ENCODE results near the gene CFL1. TPM values are rescaled to one million over a fixed set of nuclear protein-coding genes. Genes with fewer than 3 reads are reported as not detected.

The CFL1 gene
- total RNA-seq, 4 donors from 2014 or later = 153 to 371 (median 251) TPM

DNA sequence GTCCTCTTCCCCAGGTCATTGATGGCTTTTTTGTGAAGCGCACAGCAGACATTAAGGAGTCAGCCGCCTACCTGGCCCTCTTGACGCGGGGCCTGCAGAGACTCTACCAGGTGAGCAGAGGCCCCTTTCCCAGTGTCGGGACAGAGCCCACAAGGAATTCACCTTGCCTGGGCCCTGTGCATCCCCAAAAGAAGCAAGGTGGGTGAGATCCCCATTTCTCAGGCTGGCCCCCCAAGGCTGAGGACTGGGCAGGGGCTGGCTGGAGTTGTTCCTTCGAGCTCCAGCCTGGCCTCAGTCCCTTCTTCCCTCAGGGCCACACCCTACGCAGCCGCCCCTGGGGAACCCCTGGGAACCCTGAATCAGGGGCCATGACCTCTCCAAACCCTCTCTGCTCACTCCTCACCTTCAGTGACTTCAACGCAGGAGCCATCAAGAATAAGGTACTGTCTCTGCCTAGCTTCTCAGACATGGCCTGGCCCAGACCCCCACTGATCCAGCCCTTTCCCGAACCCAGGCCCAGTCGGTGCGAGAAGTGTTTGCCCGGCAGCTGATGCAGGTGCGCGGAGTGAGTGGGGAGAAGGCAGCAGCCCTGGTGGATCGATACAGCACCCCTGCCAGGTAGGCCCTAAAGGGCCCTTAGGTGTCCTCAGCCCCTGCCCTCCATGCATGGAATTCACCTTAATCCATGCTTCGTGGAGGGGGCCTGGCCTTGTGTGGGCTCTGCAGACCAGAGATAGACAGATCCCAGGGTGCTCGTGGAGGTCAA, 6.9 kb upstream of the CFL1 start:
- in situ Hi-C loops (cut with MboI; ENCODE audit: low sequenced_read_pairs in 4 of 4) = no loop called here
- Histone ChIP-seq H3K4me1 (peaks cover 15% of the 10 kb centered on the region in 2 donors), H3K36me3 (peaks cover 0 to 55% of the 10 kb centered on the region in 2 donors), H3K27ac (no peak overlapping the region), H3K27me3 (no peaks in the 10 kb centered on the region), H3K4me3 (no peak overlapping the region), H3K9me3 (no peaks in the 10 kb centered on the region)
- no peak for ATAC-seq
- intact Hi-C loops (cut with DNase I; ENCODE audit: low total_unique reads) = no loop called here
- no peak for DNase-seq
- no peak for TF ChIP-seq POLR2A (IDR thresholded peaks at IDR 0.05)
- TF ChIP-seq, protein P1, sequence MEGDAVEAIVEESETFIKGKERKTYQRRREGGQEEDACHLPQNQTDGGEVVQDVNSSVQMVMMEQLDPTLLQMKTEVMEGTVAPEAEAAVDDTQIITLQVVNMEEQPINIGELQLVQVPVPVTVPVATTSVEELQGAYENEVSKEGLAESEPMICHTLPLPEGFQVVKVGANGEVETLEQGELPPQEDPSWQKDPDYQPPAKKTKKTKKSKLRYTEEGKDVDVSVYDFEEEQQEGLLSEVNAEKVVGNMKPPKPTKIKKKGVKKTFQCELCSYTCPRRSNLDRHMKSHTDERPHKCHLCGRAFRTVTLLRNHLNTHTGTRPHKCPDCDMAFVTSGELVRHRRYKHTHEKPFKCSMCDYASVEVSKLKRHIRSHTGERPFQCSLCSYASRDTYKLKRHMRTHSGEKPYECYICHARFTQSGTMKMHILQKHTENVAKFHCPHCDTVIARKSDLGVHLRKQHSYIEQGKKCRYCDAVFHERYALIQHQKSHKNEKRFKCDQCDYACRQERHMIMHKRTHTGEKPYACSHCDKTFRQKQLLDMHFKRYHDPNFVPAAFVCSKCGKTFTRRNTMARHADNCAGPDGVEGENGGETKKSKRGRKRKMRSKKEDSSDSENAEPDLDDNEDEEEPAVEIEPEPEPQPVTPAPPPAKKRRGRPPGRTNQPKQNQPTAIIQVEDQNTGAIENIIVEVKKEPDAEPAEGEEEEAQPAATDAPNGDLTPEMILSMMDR (IDR thresholded peaks at IDR 0.05 in 4 of 5, conservative IDR thresholded peaks at IDR 0.05 in 1 of 5) = no peak

DNA sequence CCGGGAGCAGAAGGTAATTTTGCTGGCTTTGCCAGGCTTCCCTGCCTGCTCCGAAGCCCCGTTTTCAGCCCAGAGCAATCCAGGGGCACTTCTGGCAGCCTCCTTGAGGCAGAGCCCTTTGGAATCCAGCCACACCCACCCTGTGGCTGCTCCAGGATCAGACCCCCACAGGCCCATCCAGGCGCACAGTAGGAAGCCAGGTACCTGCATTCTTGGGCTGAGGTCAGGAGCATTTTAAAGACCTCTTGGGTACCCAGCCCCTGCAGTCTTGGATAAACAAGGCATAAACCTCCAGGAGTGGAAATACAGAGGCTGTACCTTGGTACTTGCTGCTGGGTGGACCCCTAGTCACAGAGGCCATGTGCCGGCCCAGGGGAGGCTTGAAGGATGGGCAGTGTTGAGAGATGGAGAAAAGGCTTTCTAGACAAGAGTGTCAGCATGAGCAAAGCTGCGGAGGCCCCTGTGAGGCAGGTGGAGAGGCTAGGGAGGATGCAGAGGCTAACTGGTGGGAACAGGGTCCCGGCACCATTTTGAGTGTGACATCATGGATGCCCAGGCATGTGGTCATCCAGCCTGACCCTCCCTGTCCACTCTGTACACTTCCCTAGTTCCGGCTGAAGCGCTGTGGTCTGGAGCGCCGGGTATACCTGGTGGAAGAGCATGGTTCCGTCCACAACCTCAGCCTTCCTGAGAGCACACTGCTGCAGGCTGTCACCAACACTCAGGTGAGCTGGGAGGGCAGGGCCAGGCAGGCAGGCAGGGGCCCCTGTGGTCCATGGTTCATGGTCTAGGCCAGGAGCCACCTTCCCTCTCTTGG, 6.1 kb upstream of the CFL1 start:
- Histone ChIP-seq H3K4me1 (peaks cover 15 to 16% of the 10 kb centered on the region in 2 donors), H3K9me3 (no peaks in the 10 kb centered on the region), H3K27me3 (no peaks in the 10 kb centered on the region), H3K36me3 (peaks cover 0 to 55% of the 10 kb centered on the region in 2 donors), H3K4me3 (no peak overlapping the region), H3K27ac (no peak overlapping the region)
- no peak for TF ChIP-seq POLR2A (IDR thresholded peaks at IDR 0.05)
- TF ChIP-seq, protein P1 (IDR thresholded peaks at IDR 0.05 in 4 of 5, conservative IDR thresholded peaks at IDR 0.05 in 1 of 5) = no peak
- in situ Hi-C loops (cut with MboI; ENCODE audit: low sequenced_read_pairs in 4 of 4) (no loop called here), intact Hi-C loops (cut with DNase I; ENCODE audit: low total_unique reads) (no loop called here)
- ATAC-seq (no peak), DNase-seq (no peak)

DNA sequence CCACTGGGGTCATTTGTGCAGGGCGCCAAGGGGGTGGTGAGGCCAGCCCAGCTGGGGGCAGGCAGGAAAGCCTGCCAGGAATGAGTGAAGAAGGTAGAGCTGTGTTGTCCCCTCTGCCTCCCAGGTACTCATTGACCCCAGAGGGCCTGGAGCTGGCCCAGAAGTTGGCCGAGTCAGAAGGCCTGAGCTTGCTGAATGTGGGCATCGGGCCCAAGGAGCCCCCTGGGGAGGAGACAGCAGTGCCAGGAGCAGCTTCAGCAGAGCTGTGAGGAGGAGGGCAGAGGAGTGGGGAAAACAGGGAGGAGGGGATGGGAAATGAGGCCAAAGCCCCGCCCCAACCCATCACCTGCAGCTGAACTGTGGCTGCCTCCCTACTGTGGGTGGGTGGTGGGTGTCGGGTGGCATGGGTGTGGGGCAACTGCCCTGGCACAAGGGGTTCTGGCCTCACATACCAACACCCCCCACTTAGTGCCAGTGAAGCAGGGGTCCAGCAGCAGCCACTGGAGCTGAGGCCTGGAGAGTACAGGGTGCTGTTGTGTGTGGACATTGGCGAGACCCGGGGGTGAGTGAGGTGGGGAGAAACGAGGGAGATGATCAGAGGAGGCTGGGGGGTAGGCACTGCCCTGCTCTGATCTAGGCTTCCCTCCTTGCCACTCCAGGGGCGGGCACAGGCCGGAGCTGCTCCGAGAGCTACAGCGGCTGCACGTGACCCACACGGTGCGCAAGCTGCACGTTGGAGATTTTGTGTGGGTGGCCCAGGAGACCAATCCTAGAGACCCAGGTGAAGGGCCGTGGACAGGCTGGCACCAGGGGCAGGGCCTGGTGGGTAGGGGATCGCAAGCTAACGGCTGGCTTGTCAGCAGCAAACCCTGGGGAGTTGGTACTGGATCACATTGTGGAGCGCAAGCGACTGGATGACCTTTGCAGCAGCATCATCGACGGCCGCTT, 5.2 kb upstream of the CFL1 start:
- DNase-seq (peak in 1 of 2 donors; percentile 14), ATAC-seq (no peak)
- in situ Hi-C loops (cut with MboI; ENCODE audit: low sequenced_read_pairs in 4 of 4) = no loop called here
- no peak overlapping the region for H3K27ac ChIP-seq
- peaks cover 0 to 55% of the 10 kb centered on the region in 2 donors for H3K36me3 ChIP-seq
- H3K9me3 ChIP-seq = no peaks in the 10 kb centered on the region
- H3K4me3 ChIP-seq = no peak overlapping the region
- intact Hi-C loops (cut with DNase I; ENCODE audit: low total_unique reads) = no loop called here
- no peaks in the 10 kb centered on the region for H3K27me3 ChIP-seq
- no peak for TF ChIP-seq POLR2A (IDR thresholded peaks at IDR 0.05)
- TF ChIP-seq, protein P1 (IDR thresholded peaks at IDR 0.05 in 4 of 5, conservative IDR thresholded peaks at IDR 0.05 in 1 of 5) = no peak
- H3K4me1 ChIP-seq = peaks cover 22 to 23% of the 10 kb centered on the region in 2 donors

DNA sequence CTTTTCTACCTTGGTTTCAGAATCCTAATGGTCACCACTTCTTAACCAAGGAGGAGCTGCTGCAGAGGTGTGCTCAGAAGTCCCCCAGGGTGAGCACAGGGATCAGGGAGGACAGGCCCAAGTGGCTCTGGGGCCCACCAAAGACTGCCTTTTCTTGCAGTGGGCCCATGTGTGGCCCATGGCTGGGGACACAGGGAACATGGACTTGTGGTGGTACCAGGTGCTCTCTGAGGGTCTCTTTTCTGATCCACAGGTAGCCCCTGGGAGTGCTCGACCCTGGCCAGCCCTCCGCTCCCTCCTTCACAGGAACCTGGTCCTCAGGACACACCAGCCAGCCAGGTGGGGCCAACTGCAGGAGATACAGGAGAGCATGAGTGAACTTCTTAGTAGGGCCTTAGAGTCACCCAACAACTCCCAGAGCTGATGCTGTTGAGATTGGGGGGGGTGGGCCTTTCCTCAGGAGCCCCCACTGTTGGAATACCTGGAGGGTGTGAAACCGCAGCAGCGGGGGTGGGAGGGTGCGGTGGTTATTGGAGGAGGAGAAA, 4.3 kb upstream of the CFL1 start:
- Histone ChIP-seq H3K36me3 (peaks cover 0 to 55% of the 10 kb centered on the region in 2 donors), H3K27me3 (no peaks in the 10 kb centered on the region), H3K4me1 (peaks cover 22 to 23% of the 10 kb centered on the region in 2 donors), H3K27ac (peak overlapping the region in 2 of 4 donors; percentile 11 to 96), H3K9me3 (no peaks in the 10 kb centered on the region), H3K4me3 (no peak overlapping the region)
- DNase-seq (peak in 1 of 2 donors; percentile 13), ATAC-seq (no peak)
- intact Hi-C loops (cut with DNase I; ENCODE audit: low total_unique reads) = no loop called here
- TF ChIP-seq POLR2A (IDR thresholded peaks at IDR 0.05) = no peak
- TF ChIP-seq, protein P1 (IDR thresholded peaks at IDR 0.05 in 4 of 5, conservative IDR thresholded peaks at IDR 0.05 in 1 of 5) = no peak
- in situ Hi-C loops (cut with MboI; ENCODE audit: low sequenced_read_pairs in 4 of 4) = no loop called here
